WTC11 (cell line): ENCODE measurements around the gene AMN. TPM values are rescaled to one million over a fixed set of nuclear protein-coding genes. Genes with fewer than 3 reads are reported as not detected.

Experiments used
- ATAC-seq: fragments of 200-7000 bp; cut with Tn5 transposase; 2 replicates; pipeline ENCODE4 v1.10.0; 2021; ENCODE audit warnings: mild to moderate bottlenecking, moderate library complexity
- CTCF ChIA-PET: fragments of 300-600 bp; sonication (Branson Sonifier 250); formaldehyde crosslinking; loops from one replicate; lab custom pipeline; 2021; ENCODE audit warnings: antibody characterized with exemption; lab: Charles Lee
- POLR2A ChIA-PET: fragments of 350-600 bp; sonication (Branson Sonifier 250); formaldehyde crosslinking; loops from one replicate; lab custom pipeline; 2021; ENCODE audit warnings: antibody characterized with exemption; lab: Charles Lee
- DNase-seq: peaks from one replicate; pipeline ENCODE4 v3.0.0; 2021; ENCODE audit warnings: low spot score
- H3K27ac Mint-ChIP-seq: 2 replicates; pipeline ENCODE4 v1.8.0; 2021; ENCODE audit warnings: mixed read lengths
- H3K27me3 Mint-ChIP-seq: 2 replicates; pipeline ENCODE4 v1.8.0; 2021; ENCODE audit warnings: low read depth, mild to moderate bottlenecking, moderate library complexity, mixed read lengths
- H3K36me3 Mint-ChIP-seq: 2 replicates; pipeline ENCODE4 v1.8.0; 2021; ENCODE audit warnings: mixed read lengths
- H3K4me1 Mint-ChIP-seq: 2 replicates; pipeline ENCODE4 v1.8.0; 2022; ENCODE audit warnings: mixed read lengths
- H3K4me3 Mint-ChIP-seq: 2 replicates; pipeline ENCODE4 v1.8.0; 2021; ENCODE audit warnings: mild to moderate bottlenecking, moderate library complexity, mixed read lengths
- H3K9me3 Mint-ChIP-seq: 2 replicates; pipeline ENCODE4 v1.8.0; 2021; ENCODE audit warnings: mixed read lengths
- CREB1 ChIP-seq: sonication (generic); formaldehyde crosslinking; IDR thresholded peaks from 2 replicates; pipeline ENCODE4 v1.8.0; 2023; ENCODE audit warnings: mild to moderate bottlenecking, missing genetic modification reagents
- CREM ChIP-seq: sonication (generic); formaldehyde crosslinking; IDR thresholded peaks from 2 replicates; pipeline ENCODE4 v1.8.1; 2022; ENCODE audit warnings: mild to moderate bottlenecking, missing genetic modification reagents, moderate library complexity
- FOXJ3 ChIP-seq: sonication (generic); formaldehyde crosslinking; IDR thresholded peaks from 2 replicates; pipeline ENCODE4 v1.9.0; 2021; ENCODE audit warnings: missing genetic modification reagents, mild to moderate bottlenecking, borderline replicate concordance
- GABPB1 ChIP-seq: sonication (generic); formaldehyde crosslinking; IDR thresholded peaks from 2 replicates; pipeline ENCODE4 v1.8.1; 2023; ENCODE audit warnings: mild to moderate bottlenecking, missing genetic modification reagents
- IRF2 ChIP-seq: sonication (generic); formaldehyde crosslinking; IDR thresholded peaks from 2 replicates; pipeline ENCODE4 v1.8.0; 2022; ENCODE audit warnings: low read depth, missing genetic modification reagents, borderline replicate concordance
- JUN ChIP-seq: sonication (generic); formaldehyde crosslinking; IDR thresholded peaks from 2 replicates; pipeline ENCODE4 v1.8.0; 2023; ENCODE audit warnings: mild to moderate bottlenecking, missing genetic modification reagents
- NFATC4 ChIP-seq: fragments of 250-450 bp; sonication (Bioruptor Pico); IDR thresholded peaks from 2 replicates; pipeline ENCODE4 v1.9.0; 2021; ENCODE audit warnings: mild to moderate bottlenecking
- OVOL2 ChIP-seq: fragments of 250-450 bp; sonication (Bioruptor Pico); IDR thresholded peaks from 2 replicates; pipeline ENCODE4 v1.9.0; 2021; ENCODE audit warnings: mild to moderate bottlenecking, borderline replicate concordance
- RELA ChIP-seq: sonication (generic); formaldehyde crosslinking; IDR thresholded peaks from 2 replicates; pipeline ENCODE4 v1.8.1; 2022; ENCODE audit warnings: missing genetic modification reagents, mild to moderate bottlenecking, borderline replicate concordance
- ZBTB21 ChIP-seq: sonication (generic); formaldehyde crosslinking; IDR thresholded peaks from 2 replicates; pipeline ENCODE4 v1.8.1; 2023; ENCODE audit warnings: mild to moderate bottlenecking, missing genetic modification reagents, borderline replicate concordance
- ZNF263 ChIP-seq: sonication (generic); formaldehyde crosslinking; IDR thresholded peaks from 2 replicates; pipeline ENCODE4 v1.8.1; 2022; ENCODE audit warnings: low read depth, mild to moderate bottlenecking, moderate library complexity, missing genetic modification reagents
- ZNF416 ChIP-seq: fragments of 250-450 bp; sonication (Bioruptor Pico); IDR thresholded peaks from 2 replicates; pipeline ENCODE4 v1.9.0; 2021; ENCODE audit warnings: mild to moderate bottlenecking, inconsistent platforms
- total RNA-seq: library from RNA; stranded (reverse); gene quantifications from 3 replicates; pipeline ENCODE4 v1.2.3, GENCODE V29; 2021
- TF ChIP-seq, protein P1 (sequence below): sonication (generic); formaldehyde crosslinking; IDR thresholded peaks from 2 replicates; pipeline ENCODE4 v1.8.0; 2022; ENCODE audit warnings: mild to moderate bottlenecking, missing genetic modification reagents
- TF ChIP-seq, protein P2 (sequence below): sonication (generic); formaldehyde crosslinking; IDR thresholded peaks from 2 replicates; pipeline ENCODE4 v1.8.1; 2022; ENCODE audit warnings: missing genetic modification reagents, borderline replicate concordance
- TF ChIP-seq, protein P3 (sequence below): sonication (generic); formaldehyde crosslinking; IDR thresholded peaks from 2 replicates; pipeline ENCODE4 v1.8.1; 2022; ENCODE audit warnings: mild to moderate bottlenecking, moderate library complexity, missing genetic modification reagents
- TF ChIP-seq, protein P4 (sequence below): fragments of 250-450 bp; sonication (Bioruptor Pico); IDR thresholded peaks from 2 replicates; pipeline ENCODE4 v1.8.0; 2021; ENCODE audit warnings: mild to moderate bottlenecking
- TF ChIP-seq, protein P5 (sequence below): sonication (generic); formaldehyde crosslinking; IDR thresholded peaks from 2 replicates; pipeline ENCODE4 v1.8.1; 2022; ENCODE audit warnings: mild to moderate bottlenecking, missing genetic modification reagents, moderate library complexity, borderline replicate concordance
- TF ChIP-seq, protein P6 (sequence below): fragments of 250-450 bp; sonication (Bioruptor Pico); IDR thresholded peaks from 2 replicates; pipeline ENCODE4 v1.9.0; 2021; ENCODE audit warnings: mild to moderate bottlenecking
- TF ChIP-seq, protein P7 (sequence below): fragments of 250-450 bp; sonication (Bioruptor Pico); IDR thresholded peaks from 2 replicates; pipeline ENCODE4 v1.9.0; 2021; ENCODE audit warnings: mild to moderate bottlenecking, borderline replicate concordance
- TF ChIP-seq, protein P8 (sequence below): fragments of 250-450 bp; sonication (Bioruptor Pico); conservative IDR thresholded peaks from 2 replicates; pipeline ENCODE4 v1.9.0; 2021; ENCODE audit warnings: mild to moderate bottlenecking

The AMN gene
- total RNA-seq, 1 experiment from 2014 or later, result 2.8 TPM

DNA sequence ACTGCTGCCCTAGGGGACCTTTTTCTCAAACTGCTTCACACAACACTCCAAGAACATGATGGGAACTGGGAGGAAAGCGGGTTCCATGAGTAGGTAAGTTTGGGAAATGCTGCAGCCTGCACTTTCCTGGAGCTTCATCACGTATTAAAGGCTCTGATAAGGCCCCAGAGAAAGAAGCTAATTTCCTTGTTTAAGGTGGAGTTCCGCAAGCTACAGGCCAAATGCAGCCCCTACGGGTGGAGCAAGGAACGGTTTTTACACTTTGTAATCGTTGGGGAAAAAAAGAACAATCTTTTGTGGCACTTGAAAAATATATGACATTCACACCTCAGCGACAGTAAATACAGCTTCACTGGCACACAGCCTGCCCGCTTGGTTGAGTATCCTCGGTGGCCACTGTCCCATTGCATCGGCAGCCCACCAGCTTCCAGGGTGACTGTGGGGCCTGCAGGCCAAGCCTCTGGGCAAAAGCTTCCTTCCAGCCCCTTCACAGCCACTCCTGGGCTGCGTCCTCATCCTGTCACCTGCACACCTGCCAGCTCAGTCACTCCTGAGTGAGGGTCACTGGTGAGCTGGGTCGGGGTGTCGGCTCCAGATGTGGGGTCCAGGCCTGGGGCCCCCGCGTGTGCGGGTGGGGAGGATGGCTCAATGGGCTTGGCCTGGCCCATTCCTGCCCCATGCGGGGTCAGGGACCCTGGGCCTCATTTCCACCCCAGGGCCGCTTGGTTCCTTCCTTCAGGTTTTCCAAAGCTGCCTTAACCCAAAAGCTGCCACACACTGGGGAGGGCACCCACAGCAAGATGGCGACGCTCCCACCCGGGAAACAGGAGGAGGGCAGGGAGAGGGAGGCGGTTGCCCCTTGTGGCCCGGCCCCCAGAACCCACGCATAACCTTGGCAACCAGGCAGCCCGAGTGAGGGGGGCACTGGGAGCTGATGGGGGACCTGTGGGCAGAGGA, 2.4 kb downstream of the AMN start:
- Mint-ChIP-seq H3K4me3 (no peak overlapping the region), H3K27ac (no peak overlapping the region)
- CTCF ChIA-PET, result interaction anchor here (1.2 to 2.2 kb wide), 6 partner anchors 140 to 400 kb away, joined by 3 to 17 read pairs (median 4); no protein-coding TSS in a partner anchor
- ATAC-seq, result no peak
- TF ChIP-seq OVOL2 (CRISPR knock-in tag), result no peak
- TF ChIP-seq JUN (CRISPR knock-in tag), result no peak
- TF ChIP-seq IRF2 (CRISPR knock-in tag), result no peak
- TF ChIP-seq, protein P1, sequence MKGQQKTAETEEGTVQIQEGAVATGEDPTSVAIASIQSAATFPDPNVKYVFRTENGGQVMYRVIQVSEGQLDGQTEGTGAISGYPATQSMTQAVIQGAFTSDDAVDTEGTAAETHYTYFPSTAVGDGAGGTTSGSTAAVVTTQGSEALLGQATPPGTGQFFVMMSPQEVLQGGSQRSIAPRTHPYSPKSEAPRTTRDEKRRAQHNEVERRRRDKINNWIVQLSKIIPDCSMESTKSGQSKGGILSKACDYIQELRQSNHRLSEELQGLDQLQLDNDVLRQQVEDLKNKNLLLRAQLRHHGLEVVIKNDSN, result no peak
- TF ChIP-seq, protein P2, sequence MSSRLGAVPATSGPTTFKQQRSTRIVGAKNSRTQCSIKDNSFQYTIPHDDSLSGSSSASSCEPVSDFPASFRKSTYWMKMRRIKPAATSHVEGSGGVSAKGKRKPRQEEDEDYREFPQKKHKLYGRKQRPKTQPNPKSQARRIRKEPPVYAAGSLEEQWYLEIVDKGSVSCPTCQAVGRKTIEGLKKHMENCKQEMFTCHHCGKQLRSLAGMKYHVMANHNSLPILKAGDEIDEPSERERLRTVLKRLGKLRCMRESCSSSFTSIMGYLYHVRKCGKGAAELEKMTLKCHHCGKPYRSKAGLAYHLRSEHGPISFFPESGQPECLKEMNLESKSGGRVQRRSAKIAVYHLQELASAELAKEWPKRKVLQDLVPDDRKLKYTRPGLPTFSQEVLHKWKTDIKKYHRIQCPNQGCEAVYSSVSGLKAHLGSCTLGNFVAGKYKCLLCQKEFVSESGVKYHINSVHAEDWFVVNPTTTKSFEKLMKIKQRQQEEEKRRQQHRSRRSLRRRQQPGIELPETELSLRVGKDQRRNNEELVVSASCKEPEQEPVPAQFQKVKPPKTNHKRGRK (CRISPR knock-in tag), result no peak
- no peak for TF ChIP-seq CREB1 (CRISPR knock-in tag)
- no peak for TF ChIP-seq RELA (CRISPR knock-in tag)
- no peak for TF ChIP-seq GABPB1 (CRISPR knock-in tag)
- TF ChIP-seq, protein P3, sequence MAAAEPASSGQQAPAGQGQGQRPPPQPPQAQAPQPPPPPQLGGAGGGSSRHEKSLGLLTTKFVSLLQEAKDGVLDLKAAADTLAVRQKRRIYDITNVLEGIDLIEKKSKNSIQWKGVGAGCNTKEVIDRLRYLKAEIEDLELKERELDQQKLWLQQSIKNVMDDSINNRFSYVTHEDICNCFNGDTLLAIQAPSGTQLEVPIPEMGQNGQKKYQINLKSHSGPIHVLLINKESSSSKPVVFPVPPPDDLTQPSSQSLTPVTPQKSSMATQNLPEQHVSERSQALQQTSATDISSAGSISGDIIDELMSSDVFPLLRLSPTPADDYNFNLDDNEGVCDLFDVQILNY (CRISPR knock-in tag), result no peak
- TF ChIP-seq CREM, result no peak
- TF ChIP-seq, protein P4, sequence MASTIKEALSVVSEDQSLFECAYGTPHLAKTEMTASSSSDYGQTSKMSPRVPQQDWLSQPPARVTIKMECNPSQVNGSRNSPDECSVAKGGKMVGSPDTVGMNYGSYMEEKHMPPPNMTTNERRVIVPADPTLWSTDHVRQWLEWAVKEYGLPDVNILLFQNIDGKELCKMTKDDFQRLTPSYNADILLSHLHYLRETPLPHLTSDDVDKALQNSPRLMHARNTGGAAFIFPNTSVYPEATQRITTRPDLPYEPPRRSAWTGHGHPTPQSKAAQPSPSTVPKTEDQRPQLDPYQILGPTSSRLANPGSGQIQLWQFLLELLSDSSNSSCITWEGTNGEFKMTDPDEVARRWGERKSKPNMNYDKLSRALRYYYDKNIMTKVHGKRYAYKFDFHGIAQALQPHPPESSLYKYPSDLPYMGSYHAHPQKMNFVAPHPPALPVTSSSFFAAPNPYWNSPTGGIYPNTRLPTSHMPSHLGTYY, result no peak
- no peak for TF ChIP-seq FOXJ3 (CRISPR knock-in tag)
- TF ChIP-seq, protein P5, sequence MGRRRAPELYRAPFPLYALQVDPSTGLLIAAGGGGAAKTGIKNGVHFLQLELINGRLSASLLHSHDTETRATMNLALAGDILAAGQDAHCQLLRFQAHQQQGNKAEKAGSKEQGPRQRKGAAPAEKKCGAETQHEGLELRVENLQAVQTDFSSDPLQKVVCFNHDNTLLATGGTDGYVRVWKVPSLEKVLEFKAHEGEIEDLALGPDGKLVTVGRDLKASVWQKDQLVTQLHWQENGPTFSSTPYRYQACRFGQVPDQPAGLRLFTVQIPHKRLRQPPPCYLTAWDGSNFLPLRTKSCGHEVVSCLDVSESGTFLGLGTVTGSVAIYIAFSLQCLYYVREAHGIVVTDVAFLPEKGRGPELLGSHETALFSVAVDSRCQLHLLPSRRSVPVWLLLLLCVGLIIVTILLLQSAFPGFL (CRISPR knock-in tag), result no peak
- TF ChIP-seq, protein P6, sequence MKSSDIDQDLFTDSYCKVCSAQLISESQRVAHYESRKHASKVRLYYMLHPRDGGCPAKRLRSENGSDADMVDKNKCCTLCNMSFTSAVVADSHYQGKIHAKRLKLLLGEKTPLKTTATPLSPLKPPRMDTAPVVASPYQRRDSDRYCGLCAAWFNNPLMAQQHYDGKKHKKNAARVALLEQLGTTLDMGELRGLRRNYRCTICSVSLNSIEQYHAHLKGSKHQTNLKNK (CRISPR knock-in tag), result no peak
- no peak for TF ChIP-seq ZNF263 (CRISPR knock-in tag)
- TF ChIP-seq, protein P7, sequence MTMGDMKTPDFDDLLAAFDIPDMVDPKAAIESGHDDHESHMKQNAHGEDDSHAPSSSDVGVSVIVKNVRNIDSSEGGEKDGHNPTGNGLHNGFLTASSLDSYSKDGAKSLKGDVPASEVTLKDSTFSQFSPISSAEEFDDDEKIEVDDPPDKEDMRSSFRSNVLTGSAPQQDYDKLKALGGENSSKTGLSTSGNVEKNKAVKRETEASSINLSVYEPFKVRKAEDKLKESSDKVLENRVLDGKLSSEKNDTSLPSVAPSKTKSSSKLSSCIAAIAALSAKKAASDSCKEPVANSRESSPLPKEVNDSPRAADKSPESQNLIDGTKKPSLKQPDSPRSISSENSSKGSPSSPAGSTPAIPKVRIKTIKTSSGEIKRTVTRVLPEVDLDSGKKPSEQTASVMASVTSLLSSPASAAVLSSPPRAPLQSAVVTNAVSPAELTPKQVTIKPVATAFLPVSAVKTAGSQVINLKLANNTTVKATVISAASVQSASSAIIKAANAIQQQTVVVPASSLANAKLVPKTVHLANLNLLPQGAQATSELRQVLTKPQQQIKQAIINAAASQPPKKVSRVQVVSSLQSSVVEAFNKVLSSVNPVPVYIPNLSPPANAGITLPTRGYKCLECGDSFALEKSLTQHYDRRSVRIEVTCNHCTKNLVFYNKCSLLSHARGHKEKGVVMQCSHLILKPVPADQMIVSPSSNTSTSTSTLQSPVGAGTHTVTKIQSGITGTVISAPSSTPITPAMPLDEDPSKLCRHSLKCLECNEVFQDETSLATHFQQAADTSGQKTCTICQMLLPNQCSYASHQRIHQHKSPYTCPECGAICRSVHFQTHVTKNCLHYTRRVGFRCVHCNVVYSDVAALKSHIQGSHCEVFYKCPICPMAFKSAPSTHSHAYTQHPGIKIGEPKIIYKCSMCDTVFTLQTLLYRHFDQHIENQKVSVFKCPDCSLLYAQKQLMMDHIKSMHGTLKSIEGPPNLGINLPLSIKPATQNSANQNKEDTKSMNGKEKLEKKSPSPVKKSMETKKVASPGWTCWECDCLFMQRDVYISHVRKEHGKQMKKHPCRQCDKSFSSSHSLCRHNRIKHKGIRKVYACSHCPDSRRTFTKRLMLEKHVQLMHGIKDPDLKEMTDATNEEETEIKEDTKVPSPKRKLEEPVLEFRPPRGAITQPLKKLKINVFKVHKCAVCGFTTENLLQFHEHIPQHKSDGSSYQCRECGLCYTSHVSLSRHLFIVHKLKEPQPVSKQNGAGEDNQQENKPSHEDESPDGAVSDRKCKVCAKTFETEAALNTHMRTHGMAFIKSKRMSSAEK (CRISPR knock-in tag), result no peak
- no peak for TF ChIP-seq ZNF416 (CRISPR knock-in tag)
- no peak for TF ChIP-seq NFATC4 (CRISPR knock-in tag)
- TF ChIP-seq, protein P8, sequence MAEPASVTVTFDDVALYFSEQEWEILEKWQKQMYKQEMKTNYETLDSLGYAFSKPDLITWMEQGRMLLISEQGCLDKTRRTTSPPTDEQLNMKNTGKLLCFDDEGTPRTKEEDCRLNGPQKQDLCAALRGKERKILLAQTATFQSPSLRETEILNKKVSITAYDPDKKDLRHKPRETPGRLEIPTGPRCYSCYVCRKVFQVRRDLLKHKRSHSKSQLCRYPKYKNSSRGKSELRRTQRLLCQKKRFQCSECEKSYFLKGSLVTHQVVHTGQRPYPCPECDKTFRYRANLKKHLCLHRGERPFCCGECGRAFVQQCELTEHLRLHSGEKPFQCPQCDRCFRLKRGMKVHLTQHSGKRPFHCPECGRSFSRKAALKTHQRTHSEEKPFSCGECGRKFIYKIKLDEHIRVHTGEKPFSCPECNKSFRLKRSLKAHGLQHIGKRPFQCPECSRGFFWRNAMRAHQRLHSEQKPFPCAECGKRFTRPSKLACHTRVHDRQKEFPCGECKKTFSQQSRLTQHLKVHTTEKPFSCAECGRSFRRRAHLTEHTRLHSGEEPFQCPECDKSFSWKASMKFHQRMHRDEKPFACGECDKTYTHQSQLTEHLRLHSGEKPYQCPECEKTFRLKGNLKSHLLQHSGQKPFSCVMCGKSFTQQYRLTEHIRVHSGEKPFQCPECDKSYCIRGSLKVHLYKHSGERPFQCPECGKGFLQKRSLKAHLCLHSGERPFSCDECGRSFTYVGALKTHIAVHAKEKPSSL (CRISPR knock-in tag), result no peak
- no peak for TF ChIP-seq ZBTB21 (CRISPR knock-in tag)
- TF ChIP-seq, all 79 proteins: peak for 0
- POLR2A ChIA-PET, result interaction anchor here (0.8 kb wide), 1 partner anchor 193 kb away, joined by 4 read pairs; no protein-coding TSS in a partner anchor
- DNase-seq, result no peak
- Mint-ChIP-seq H3K36me3 (no peaks in the 10 kb centered on the region), H3K9me3 (no peaks in the 10 kb centered on the region), H3K4me1 (peaks cover 11% of the 10 kb centered on the region), H3K27me3 (peaks cover 39% of the 10 kb centered on the region)
